Measurements from ENCODE around the gene CAPZA1.

CAPZA1 gene

GRCh38 chr1:112619518-112620376, at the start of gene CAPZA1:
TSS of gene CAPZA1 (plus strand) at chr1:112619832. CDS start at chr1:112619845, 13 bp downstream.
- peak within 1 kb of the TSS; percentile 99 for H3K4me3 ChIP-seq (ENCODE audit: low read depth, low read length)
- peak; percentile 73 for DNase-seq (ENCODE audit: low read depth)
- TF ChIP-seq CTCF (IDR thresholded peaks at IDR 0.05; ENCODE audit: low read depth, low read length, missing control alignments): no peak

- no peak overlapping the region for H3K4me3 ChIP-seq (ENCODE audit: low read depth, low read length)
- TF ChIP-seq CTCF (IDR thresholded peaks at IDR 0.05; ENCODE audit: low read depth, low read length, missing control alignments): no peak
- DNase-seq (ENCODE audit: low read depth): no peak
These were observed 44.4 kb upstream of the CAPZA1 start for GRCh38 chr1:112575154-112575804.

- DNase-seq (ENCODE audit: low read depth): no peak
- no peak for TF ChIP-seq CTCF (IDR thresholded peaks at IDR 0.05; ENCODE audit: low read depth, low read length, missing control alignments)
- H3K4me3 ChIP-seq (ENCODE audit: low read depth, low read length): no peak overlapping the region
These were observed 43.4 kb upstream of the CAPZA1 start for GRCh38 chr1:112576240-112576639.

- no peak overlapping the region for H3K4me3 ChIP-seq (ENCODE audit: low read depth, low read length)
- TF ChIP-seq CTCF (IDR thresholded peaks at IDR 0.05; ENCODE audit: low read depth, low read length, missing control alignments): no peak
- DNase-seq (ENCODE audit: low read depth): no peak
These were observed 39.7 kb upstream of the CAPZA1 start for GRCh38 chr1:112579801-112580510.

- no peak for DNase-seq (ENCODE audit: low read depth)
- no peak overlapping the region for H3K4me3 ChIP-seq (ENCODE audit: low read depth, low read length)
- TF ChIP-seq CTCF (IDR thresholded peaks at IDR 0.05; ENCODE audit: low read depth, low read length, missing control alignments): no peak
These were observed 37.9 kb upstream of the CAPZA1 start for GRCh38 chr1:112581586-112582192.

- TF ChIP-seq CTCF (IDR thresholded peaks at IDR 0.05; ENCODE audit: low read depth, low read length, missing control alignments): no peak
- no peak overlapping the region for H3K4me3 ChIP-seq (ENCODE audit: low read depth, low read length)
- DNase-seq (ENCODE audit: low read depth): no peak
These were observed 36.3 kb upstream of the CAPZA1 start for GRCh38 chr1:112583366-112583765.
